Fibroblast of the conjunctiva (primary cell): Measurements from ENCODE around the gene NRXN3.

Experiments
- DNase-seq: peaks from one replicate; pipeline ENCODE4 v3.0.0-alpha.2; 2010; ENCODE audit warnings: low read depth

Gene NRXN3

GRCh38 chr14:78319887-78320635, 149.9 kb downstream of the NRXN3 start:
- no peak for DNase-seq

- DNase-seq: no peak
Observed at GRCh38 chr14:78324353-78324752, 154.2 kb downstream of the NRXN3 start.

GRCh38 chr14:78325911-78326310, 155.7 kb downstream of the NRXN3 start:
- DNase-seq: no peak

- DNase-seq: no peak
Observed at GRCh38 chr14:78327426-78328221, 157.5 kb downstream of the NRXN3 start.

GRCh38 chr14:78329371-78329770, 159.2 kb downstream of the NRXN3 start:
- DNase-seq: no peak

- DNase-seq: no peak
Observed at GRCh38 chr14:78335531-78335930, 165.4 kb downstream of the NRXN3 start.

- DNase-seq: no peak
Observed at GRCh38 chr14:78340250-78340649, 170.1 kb downstream of the NRXN3 start.

- DNase-seq: no peak
Observed at GRCh38 chr14:78341827-78342389, 171.7 kb downstream of the NRXN3 start.

- DNase-seq: no peak
Observed at GRCh38 chr14:78342879-78343278, 172.7 kb downstream of the NRXN3 start.

- DNase-seq: no peak
Observed at GRCh38 chr14:78344290-78344689, 174.1 kb downstream of the NRXN3 start.

- DNase-seq: no peak
Observed at GRCh38 chr14:78345131-78345744, 175.1 kb downstream of the NRXN3 start.

- no peak for DNase-seq
Observed at GRCh38 chr14:78346747-78347146, 176.6 kb downstream of the NRXN3 start.

- DNase-seq: no peak
Observed at GRCh38 chr14:78355109-78355508, 184.9 kb downstream of the NRXN3 start.

GRCh38 chr14:78356391-78356790, 186.2 kb downstream of the NRXN3 start:
- no peak for DNase-seq

GRCh38 chr14:78358591-78358990, 188.4 kb downstream of the NRXN3 start:
- DNase-seq: no peak

GRCh38 chr14:78359581-78359980, 189.4 kb downstream of the NRXN3 start:
- DNase-seq: no peak

GRCh38 chr14:78363008-78363407, 192.8 kb downstream of the NRXN3 start:
- no peak for DNase-seq

GRCh38 chr14:78367355-78367754, 197.2 kb downstream of the NRXN3 start:
- no peak for DNase-seq

GRCh38 chr14:78383060-78383459, 212.9 kb downstream of the NRXN3 start:
- no peak for DNase-seq

- DNase-seq: no peak
Observed at GRCh38 chr14:78398216-78398615, 228.0 kb downstream of the NRXN3 start.

GRCh38 chr14:78399316-78399889, 229.2 kb downstream of the NRXN3 start:
- DNase-seq: no peak

GRCh38 chr14:78401866-78402265, 231.7 kb downstream of the NRXN3 start:
- DNase-seq: no peak
